Right ventricle myocardium inferior (tissue), 1 donor: ENCODE measurements around the gene RAC2. TPM values are rescaled to one million over a fixed set of nuclear protein-coding genes. Genes with fewer than 3 reads are reported as not detected.

Experiments
- ATAC-seq: fragments of 200-7000 bp; cut with Tn5 transposase; one replicate; pipeline ENCODE4 v1.9.1; 2020; ENCODE audit warnings: mild to moderate bottlenecking, moderate library complexity
- DNase-seq: peaks from one replicate; pipeline ENCODE4 v3.0.0; 2021; ENCODE audit errors: missing footprints
- intact Hi-C: fragments of 100-400 bp; cut with DNase I; formaldehyde crosslinking; loops from one replicate; pipeline ENCODE4 v1.11.0; 2022
- total RNA-seq: library from RNA; stranded (reverse); fragmentation: NEBNext Ultra II Directional; extraction: Animal tissue kit (Norgen Biotek cat#: 25700); gene quantifications from one replicate; pipeline ENCODE4 v1.2.1, GENCODE V29; 2021
- donor health status: DM: no; HTN: yes; CAD: no; lungs with severe emphysema.

RAC2 gene
- total RNA-seq, 1 donor from 2014 or later, result 6.9 TPM

DNA sequence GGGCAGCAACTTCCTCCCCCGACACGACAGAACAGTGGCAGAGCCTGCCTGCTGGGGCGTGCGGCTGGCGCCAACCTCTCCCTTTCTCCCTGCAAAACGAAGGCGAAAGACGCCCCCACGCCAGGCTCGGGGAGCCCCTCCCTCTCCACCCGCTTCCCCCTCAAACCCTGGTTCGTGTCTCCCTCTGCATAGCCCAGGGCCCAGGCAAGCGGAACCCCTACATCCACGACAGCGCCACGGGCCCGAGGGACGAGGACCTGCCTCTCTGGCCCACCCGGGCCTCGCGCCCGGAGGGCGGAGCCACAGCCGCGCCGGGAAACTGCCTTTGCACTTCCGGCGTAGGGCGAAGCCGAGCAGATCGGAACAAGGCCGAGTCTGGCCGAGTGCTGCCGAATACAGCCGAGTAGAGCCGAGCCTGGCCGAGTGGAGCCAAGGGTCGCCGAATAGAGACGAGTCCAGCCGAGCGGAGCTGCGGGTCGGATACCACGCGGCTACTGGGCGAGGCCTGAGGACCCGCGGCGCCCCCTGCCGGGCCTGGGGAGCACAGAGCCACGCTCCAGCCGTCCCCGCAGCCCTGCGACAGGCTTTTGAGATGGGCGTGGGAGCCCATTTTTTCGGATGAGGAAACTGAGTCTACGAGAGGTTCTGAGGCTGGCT, 44.8 kb downstream of the RAC2 start:
- peak; percentile 99 for DNase-seq

DNA sequence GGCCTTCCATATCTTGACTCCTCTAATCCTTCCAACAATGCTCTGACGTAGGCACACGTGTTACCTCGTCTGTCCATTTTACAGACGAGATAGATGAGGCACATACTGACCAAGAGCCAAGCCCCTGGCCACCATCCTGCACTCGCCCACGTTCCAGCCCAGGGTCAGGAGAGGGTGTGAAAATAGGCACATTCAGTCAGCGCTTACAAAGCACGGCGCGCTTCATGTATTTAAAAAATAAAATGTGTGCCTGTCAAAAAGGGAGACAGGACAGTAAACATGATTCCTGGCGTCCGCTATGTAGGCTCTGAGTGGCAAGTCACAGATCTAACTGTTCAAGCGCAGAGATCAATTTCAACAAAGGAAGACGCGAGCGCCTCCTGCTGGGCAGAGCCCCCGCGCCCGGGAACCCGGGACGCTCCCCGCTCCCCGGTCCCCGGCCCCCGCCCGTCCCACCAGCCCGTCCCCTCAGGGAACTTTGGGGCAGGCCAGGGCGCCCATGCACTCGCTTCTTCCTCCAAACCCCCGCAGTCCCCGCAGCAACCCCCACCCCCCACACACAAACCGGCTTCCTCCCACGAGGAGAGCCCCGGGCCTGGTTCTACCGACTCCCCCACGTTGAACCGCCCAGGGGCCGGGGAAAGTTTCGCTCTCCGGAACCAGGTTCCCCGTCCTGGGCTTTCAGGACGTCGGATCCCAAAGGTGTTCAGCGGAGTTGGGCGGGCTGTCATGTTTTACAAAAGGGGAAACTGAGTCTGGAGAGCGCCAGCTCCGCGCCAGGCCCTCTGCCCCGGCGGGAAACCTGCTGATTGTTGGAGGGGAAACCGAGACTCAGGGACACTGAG, 45.6 kb downstream of the RAC2 start:
- ATAC-seq (peak; percentile 62), DNase-seq (peak; percentile 91)
- intact Hi-C loops, result loop anchor here (1.0 to 5.0 kb wide), 3 partner anchors 32 to 416 kb away; no protein-coding TSS in a partner anchor

More for the DNA sequence above, 44.8 kb downstream of the RAC2 start:
- peak; percentile 95 for ATAC-seq
- intact Hi-C loops, result loop anchor here (2.0 to 5.0 kb wide), 2 partner anchors 122 to 417 kb away; no protein-coding TSS in a partner anchor

DNA sequence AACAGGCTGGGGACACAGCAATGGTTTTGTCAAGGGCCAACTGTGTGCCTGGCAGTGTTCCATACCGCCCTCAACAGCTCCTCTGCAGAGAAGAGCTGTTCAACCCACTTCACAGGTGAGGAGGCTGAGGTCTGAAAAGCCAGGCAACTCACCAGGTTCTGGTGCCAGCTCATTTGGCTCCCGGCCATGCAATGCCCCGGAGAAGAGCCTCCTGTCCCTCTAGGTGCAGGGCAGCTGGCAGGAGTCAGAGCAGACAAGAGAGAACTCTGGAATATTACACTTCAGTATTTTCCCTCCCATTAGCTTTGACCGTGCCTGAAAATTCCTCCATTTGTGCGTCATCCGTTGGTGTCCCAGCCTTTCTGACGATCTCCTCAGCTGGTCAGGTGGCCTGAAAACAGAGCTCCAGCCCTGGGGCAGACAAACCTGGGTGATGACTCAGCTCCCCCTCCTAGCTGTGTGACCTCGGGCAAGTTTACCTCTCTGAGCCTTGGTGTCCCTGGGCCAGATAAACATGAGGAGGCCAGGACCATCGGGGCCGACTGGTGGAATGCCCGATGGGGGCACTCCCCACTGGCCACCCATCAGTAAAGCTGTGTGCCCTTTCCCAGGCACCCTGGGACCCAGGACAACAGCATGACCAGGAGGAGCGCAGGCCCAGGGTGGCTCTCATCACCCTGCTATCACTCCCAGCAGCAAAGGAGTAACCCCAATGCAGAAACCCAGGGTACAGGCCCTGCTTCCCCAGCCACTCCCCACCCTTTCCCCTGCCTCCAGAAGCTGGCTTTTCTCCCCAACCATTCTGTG, 46.4 kb downstream of the RAC2 start:
- no peak for DNase-seq
- intact Hi-C loops, result loop anchor here (1.0 to 5.0 kb wide), 3 partner anchors 31 to 415 kb away; no protein-coding TSS in a partner anchor
- ATAC-seq, result peak; percentile 2

GRCh38 chr22:37196539-37197450, 47.3 kb downstream of the RAC2 start:
- ATAC-seq (peak; percentile 76), DNase-seq (peak; percentile 91)
- intact Hi-C loops, result loop anchor here (5.0 kb wide), 1 partner anchor 414 kb away; no protein-coding TSS in a partner anchor

DNA sequence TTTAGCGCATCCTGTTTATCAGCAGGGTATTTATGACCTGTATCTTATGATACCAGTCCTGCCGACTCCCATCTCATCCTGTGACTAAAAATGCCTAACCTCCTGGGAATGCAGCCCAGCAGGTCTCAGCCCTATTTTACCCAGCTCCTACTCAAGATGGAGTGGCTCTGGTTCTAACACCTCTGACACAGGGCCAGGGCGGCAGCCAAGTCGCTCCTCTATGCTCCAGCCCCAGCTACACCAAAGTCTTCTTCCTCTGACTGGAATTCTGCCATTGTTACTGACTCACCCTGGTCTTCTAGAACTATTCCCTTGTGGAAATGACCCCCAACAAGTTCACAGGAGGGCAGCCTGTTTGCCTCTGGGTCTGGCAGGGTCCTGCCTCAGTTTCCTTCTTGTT, 48.1 kb downstream of the RAC2 start:
- intact Hi-C loops, result loop anchor here (5.0 kb wide), 1 partner anchor 414 kb away; no protein-coding TSS in a partner anchor
- no peak for ATAC-seq

DNA sequence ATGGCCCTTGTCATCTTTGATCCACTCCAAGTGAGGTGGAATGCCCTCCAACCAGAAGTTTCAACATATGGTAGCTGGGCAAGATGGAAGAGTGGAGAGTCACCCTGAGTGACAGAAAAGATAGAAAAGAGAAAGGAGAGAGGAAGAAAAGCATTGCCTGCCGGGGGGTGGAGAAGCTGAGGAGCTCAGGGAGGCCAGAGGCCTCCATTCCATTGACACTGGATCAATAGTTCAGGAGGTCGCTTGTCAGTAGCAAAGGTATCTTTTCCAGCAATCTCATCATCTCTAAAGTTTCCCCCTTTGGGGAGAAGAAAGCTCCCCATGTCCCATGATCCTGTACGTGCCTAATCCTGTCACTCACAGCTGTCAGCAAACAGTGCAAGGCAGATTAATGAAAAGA, 49.3 kb downstream of the RAC2 start:
- intact Hi-C loops, result loop anchor here (5.0 kb wide), 1 partner anchor 412 kb away; no protein-coding TSS in a partner anchor
- ATAC-seq (no peak), DNase-seq (no peak)

More for the DNA sequence above, 48.1 kb downstream of the RAC2 start:
- DNase-seq, result no peak

DNA sequence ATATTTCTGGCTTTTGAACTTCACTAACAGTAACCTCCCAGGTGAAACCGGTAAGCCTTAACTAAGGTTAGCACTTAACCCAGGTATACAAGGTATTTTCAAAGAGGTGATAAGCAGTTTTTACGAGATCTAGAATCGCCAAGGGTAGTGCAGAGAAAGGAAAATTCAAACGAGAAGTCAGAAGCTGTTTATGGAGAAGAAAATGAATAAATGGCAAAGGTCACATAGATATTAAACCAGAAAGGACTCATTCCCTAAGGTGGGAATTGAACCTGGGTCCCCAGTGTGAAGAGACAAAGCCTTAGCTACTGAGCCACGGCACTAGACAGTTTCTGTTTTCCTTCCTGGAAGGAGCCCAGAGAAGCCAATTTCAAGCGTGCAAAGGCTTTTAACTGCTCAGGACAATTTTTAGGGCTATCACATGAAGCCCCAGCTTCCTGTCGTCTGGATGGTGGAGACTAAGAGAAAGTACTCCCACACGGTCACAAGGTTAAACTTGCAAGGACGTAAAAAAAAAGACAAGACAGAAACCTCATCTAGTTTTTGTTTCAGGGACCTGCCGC, 50.4 kb downstream of the RAC2 start:
- ATAC-seq (no peak), DNase-seq (peak; percentile 5)
- intact Hi-C loops, result no loop called here

GRCh38 chr22:37192741-37193140, 51.3 kb downstream of the RAC2 start:
- ATAC-seq, result no peak
- intact Hi-C loops, result no loop called here
- no peak for DNase-seq

- DNase-seq (no peak), ATAC-seq (no peak)
- intact Hi-C loops, result no loop called here
Observed at GRCh38 chr22:37192204-37192603, 51.9 kb downstream of the RAC2 start.

DNA sequence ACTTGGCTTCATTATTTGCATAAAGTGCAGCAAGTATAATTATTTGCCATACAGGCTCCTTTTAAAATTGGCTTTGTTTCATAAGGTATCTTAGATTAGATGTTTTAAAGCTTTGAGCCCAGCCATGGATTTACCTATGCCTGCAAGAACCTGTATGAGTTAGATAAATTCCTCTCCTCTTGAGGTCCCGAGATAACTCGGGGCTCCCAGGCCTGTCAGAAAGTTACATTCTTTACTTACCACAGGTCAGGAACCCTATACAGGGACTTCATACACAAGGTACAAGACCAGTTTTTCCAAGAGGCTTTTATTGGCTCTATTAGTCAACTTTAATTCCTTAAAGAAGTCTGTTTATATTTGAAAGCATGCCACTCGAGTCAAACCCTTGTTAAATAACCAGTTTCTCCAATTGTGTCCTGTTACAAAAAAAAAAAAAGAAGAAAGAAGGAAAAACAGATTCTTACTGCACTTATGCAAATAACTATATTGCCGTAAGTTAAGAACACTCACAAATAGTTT, 53.7 kb downstream of the RAC2 start:
- intact Hi-C loops, result no loop called here
- ATAC-seq, result no peak

GRCh38 chr22:37188901-37189466, 55.1 kb downstream of the RAC2 start:
- intact Hi-C loops, result no loop called here
- DNase-seq (no peak), ATAC-seq (no peak)

More for the DNA sequence above, 53.7 kb downstream of the RAC2 start:
- DNase-seq, result no peak

DNA sequence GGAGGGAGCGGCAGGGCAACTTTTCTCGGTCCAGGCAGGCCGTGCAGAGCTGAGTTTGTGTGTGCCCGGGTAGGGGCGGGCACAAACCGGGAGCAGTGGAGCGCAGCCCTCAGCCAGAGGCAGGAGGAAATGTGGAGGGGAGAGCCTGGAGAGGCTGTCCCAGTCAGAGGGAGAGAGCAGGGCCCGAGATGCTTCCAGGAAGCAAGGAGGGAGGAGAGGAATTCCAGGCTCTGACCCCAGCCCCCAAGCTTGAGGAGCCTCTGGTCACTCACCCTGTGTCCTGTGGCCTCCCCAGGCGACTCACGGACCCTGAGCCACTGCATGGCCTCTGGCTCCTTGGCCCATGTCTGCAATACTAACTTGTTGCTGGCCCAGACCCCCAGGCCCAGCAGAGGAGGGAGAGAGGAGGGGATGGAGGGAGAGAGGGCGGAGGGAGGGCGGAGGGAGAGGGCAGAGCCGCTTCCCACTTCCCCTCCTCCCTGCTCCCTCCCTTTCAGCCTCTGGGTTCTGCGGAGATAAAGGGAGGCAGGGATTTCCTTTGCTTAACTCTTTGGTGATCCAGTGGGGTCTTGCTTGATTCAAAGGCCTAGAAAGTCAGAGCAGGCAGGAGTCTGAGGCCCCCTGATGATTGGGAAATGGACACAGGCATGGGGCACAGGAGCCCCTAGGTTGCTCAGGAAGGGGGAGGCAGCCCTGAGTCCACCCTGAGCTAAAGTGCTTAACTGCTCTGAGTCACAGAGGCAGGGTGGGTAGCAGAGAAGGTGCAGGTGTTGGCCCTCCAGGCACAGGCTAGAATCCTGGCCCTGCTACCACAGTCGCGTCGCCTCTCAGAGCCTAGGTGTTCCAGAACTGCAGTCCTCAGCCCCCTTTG, 55.9 kb downstream of the RAC2 start, which contains the start of gene C1QTNF6:
C1QTNF6 (minus strand) TSS at position 357 of the 871 bp plus-strand sequence; CDS start at position 323, 34 bp downstream.
- intact Hi-C loops, result no loop called here

DNA sequence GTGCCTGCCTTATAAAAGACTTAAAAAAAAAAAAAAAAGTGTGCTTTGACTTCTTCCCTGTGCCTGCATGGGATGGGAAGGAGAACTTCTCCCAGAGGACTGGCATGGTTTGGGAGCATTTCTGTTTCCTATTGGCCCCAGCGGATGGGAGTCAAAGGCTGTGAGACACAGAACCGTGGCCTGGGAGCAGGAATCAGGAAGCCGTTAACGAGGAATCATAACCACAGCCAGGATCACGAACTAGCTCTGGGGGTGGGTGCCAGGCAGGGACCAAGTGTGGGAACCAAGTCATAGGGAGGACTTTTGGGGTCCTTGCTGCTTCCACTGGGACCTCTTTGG, 56.5 kb downstream of the RAC2 start:
- DNase-seq (no peak), ATAC-seq (peak; percentile 37)

More for the DNA sequence above, 55.9 kb downstream of the RAC2 start, which contains the start of gene C1QTNF6:
- ATAC-seq, result peak; percentile 86
- peak; percentile 77 for DNase-seq

DNA sequence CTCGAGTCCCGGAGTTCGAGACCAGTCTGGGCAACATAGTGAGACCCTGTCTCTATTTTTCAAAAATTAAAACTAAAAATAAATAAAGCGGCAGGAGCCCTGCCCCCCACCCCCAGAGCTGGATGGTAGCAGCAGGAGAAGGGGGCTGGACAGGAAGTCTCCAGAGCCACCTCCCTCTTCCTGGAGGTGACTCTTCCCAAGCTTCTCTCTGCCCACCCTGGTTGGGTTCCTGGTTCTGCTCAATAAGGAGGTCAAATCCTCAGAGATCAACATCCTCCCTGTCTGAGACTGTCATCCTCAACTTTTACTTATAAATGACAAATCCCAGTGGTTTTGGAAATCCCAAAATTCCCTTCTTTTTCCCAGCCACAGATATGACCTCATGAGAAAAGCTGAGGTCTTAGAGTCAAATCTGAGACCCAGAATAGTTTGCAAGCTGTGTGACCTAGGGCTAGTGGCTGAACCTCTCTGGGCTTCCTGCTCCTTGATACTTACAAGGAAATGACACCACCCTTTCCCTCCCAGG, 57.0 kb downstream of the RAC2 start:
- DNase-seq (peak; percentile 23), ATAC-seq (no peak)
- intact Hi-C loops, result no loop called here

More for the DNA sequence above, 56.5 kb downstream of the RAC2 start:
- intact Hi-C loops, result no loop called here

DNA sequence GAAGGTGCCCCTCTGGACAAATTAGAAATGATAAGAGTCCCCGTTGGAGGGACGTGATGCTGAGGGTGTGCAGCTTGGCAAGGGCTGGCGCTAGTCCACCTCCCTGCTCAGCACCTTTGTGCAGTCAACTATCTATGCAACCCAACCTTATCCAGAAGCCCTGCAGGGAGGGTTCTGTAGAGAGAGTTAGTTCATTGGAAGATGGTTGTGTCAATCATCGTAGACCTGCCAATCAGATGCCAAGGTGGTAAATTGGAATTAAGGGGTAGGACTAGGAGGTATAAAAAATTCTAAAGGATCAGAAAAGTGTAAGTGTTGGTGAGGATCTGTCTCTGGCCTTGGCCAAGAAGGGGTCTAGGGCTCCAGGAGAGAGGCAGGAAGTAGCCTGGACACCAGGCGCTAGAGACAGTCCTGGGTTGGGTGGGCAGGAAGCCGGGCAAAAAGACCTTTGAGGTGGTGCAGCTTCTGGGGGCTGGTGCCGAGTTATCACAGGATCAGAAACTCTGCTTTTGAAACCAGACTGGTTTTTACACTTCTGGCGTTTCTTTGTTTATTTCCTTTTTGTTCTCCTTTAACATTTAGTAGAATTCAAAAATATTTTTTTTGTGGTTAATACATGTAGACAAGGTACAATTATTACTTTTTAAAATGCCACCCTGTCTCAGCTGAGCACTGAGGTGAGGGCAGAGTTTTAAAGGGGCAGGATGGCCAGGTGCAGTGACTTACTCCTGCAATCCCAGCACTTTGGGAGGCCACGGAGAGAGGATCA, 57.7 kb downstream of the RAC2 start:
- no peak for ATAC-seq
- intact Hi-C loops, result no loop called here
- peak; percentile 37 for DNase-seq
